ENCODE results near the gene PTPRQ. TPM values are rescaled to one million over a fixed set of nuclear protein-coding genes. Genes with fewer than 3 reads are reported as not detected.

PTPRQ gene
- total and polyA plus RNA-seq, 8 donors = 0.29 to 0.92 (median 0.55) TPM; not detected in 5

- DNase-seq = no peak
- no peaks in the 10 kb centered on the region for H3K9me3 ChIP-seq
- H3K27ac ChIP-seq = no peak overlapping the region
- no peaks in the 10 kb centered on the region for H3K36me3 ChIP-seq
- H3K4me3 ChIP-seq = no peak overlapping the region
- H3K4me1 ChIP-seq = no peaks in the 10 kb centered on the region
- WGBS, 5 donors = 56 to 76% (median 71%) methylated on average over 1 of the region's 1 CpG
- H3K27me3 ChIP-seq = no peaks in the 10 kb centered on the region
- intact Hi-C loops (cut with DNase I; ENCODE audit: low total_unique reads) = no loop called here
- TF ChIP-seq, protein P1, sequence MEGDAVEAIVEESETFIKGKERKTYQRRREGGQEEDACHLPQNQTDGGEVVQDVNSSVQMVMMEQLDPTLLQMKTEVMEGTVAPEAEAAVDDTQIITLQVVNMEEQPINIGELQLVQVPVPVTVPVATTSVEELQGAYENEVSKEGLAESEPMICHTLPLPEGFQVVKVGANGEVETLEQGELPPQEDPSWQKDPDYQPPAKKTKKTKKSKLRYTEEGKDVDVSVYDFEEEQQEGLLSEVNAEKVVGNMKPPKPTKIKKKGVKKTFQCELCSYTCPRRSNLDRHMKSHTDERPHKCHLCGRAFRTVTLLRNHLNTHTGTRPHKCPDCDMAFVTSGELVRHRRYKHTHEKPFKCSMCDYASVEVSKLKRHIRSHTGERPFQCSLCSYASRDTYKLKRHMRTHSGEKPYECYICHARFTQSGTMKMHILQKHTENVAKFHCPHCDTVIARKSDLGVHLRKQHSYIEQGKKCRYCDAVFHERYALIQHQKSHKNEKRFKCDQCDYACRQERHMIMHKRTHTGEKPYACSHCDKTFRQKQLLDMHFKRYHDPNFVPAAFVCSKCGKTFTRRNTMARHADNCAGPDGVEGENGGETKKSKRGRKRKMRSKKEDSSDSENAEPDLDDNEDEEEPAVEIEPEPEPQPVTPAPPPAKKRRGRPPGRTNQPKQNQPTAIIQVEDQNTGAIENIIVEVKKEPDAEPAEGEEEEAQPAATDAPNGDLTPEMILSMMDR (IDR thresholded peaks at IDR 0.05) = no peak
- TF ChIP-seq POLR2A (IDR thresholded peaks at IDR 0.05) = no peak
- TF ChIP-seq EP300 (IDR thresholded peaks at IDR 0.05) = no peak
Observed at GRCh38 chr12:80648881-80649280, 204.8 kb downstream of the PTPRQ start.

- no peaks in the 10 kb centered on the region for H3K36me3 ChIP-seq
- no peak overlapping the region for H3K4me3 ChIP-seq
- WGBS, 5 donors = 35 to 50% (median 47%) methylated on average over 2 of the region's 2 CpGs
- no peaks in the 10 kb centered on the region for H3K4me1 ChIP-seq
- H3K9me3 ChIP-seq = no peaks in the 10 kb centered on the region
- peak in 1 of 2 donors; percentile 5 for DNase-seq
- no peak overlapping the region for H3K27ac ChIP-seq
- intact Hi-C loops (cut with DNase I; ENCODE audit: low total_unique reads) = no loop called here
- H3K27me3 ChIP-seq = no peaks in the 10 kb centered on the region
- TF ChIP-seq EP300 (IDR thresholded peaks at IDR 0.05) = no peak
- no peak for TF ChIP-seq POLR2AphosphoS5 (IDR thresholded peaks at IDR 0.05)
- no peak for TF ChIP-seq POLR2A (IDR thresholded peaks at IDR 0.05)
- TF ChIP-seq, protein P1 (IDR thresholded peaks at IDR 0.05) = no peak
Observed at GRCh38 chr12:80655751-80656150, 211.7 kb downstream of the PTPRQ start.

DNA sequence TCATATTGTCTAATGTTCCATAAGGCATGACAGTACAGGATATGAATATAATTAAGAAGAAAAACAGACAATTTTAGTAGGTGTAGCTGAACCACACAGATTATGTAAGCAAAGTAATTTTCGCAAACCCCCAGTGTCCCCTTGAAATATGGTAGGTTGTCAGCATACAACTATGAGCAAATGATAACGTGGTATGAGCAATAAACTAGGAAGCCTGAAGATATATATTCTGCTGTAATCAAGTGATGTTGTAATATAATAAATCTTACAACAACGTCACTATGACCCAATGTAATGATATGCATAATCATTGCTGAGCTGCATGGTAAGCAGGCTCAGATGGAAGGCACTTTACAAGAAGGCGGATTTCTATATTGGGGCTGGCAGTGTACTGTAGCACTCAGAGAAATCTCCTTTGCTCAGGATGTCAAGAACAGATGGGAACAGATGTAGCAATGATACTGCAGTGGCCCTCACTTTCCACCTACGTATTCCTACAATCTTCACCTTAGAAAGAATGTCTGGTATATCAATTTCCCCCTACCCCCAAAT is 215.6 kb downstream of the PTPRQ start:
- DNase-seq = no peak
- H3K27ac ChIP-seq = no peak overlapping the region
- H3K4me3 ChIP-seq = no peak overlapping the region
- intact Hi-C loops (cut with DNase I; ENCODE audit: low total_unique reads) = no loop called here
- no peaks in the 10 kb centered on the region for H3K27me3 ChIP-seq
- H3K4me1 ChIP-seq = no peaks in the 10 kb centered on the region
- H3K36me3 ChIP-seq = no peaks in the 10 kb centered on the region
- 78 to 85% (median 82%) methylated on average over 5 of the region's 5 CpGs for WGBS, 5 donors
- H3K9me3 ChIP-seq = no peaks in the 10 kb centered on the region
- no peak for TF ChIP-seq EP300 (IDR thresholded peaks at IDR 0.05)
- no peak for TF ChIP-seq POLR2AphosphoS5 (IDR thresholded peaks at IDR 0.05)
- no peak for TF ChIP-seq POLR2A (IDR thresholded peaks at IDR 0.05)
- TF ChIP-seq, protein P1 (IDR thresholded peaks at IDR 0.05) = no peak

DNA sequence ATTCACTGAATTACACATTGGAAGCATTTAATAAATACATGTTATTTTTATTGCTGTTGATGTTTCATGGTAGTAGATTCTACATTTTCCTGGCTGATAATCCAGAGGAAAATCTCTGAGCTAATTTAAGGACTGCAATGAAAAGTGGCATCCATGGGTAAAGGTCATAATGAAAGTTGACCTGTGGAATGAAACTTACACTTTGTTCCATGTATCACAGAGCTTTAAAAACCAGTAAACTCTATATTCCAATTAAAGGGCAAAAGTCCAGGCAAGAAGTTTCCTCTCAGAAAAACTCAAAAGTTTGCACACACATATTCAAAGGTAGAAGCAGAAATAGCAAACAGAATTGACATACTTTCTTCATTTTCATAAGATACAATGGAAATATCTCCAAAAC is 218.6 kb downstream of the PTPRQ start:
- Histone ChIP-seq H3K4me1 (no peaks in the 10 kb centered on the region), H3K27me3 (no peaks in the 10 kb centered on the region), H3K36me3 (no peaks in the 10 kb centered on the region), H3K4me3 (no peak overlapping the region), H3K27ac (no peak overlapping the region), H3K9me3 (no peaks in the 10 kb centered on the region)
- intact Hi-C loops (cut with DNase I; ENCODE audit: low total_unique reads) = no loop called here
- no peak for DNase-seq
- TF ChIP-seq, protein P1 (IDR thresholded peaks at IDR 0.05) = no peak
- TF ChIP-seq POLR2A (IDR thresholded peaks at IDR 0.05) (no peak), EP300 (IDR thresholded peaks at IDR 0.05) (no peak), POLR2AphosphoS5 (IDR thresholded peaks at IDR 0.05) (no peak)
